Kidney (tissue), 14 donors: Measurements from ENCODE around the gene TMEM236. TPM values are rescaled to one million over a fixed set of nuclear protein-coding genes. Genes with fewer than 3 reads are reported as not detected.

Source experiments
- DNase-seq, 5 donors: peaks; one replicate each; pipeline ENCODE4 v3.0.0-alpha.2; 2013 to 2020
- FAIRE-seq: peaks from 2 replicates; lab custom pipeline; 2012; peaks lifted over from hg19 to GRCh38; lab: Jason Lieb, UNC
- H3K27ac ChIP-seq, 2 donors: one replicate each; pipeline ENCODE4 v1.7.0; 2013; ENCODE audit warnings: low read depth in 2 of 2, low read length in 2 of 2, inconsistent platforms in 1 of 2
- H3K27me3 ChIP-seq: one replicate; pipeline ENCODE4 v1.7.1; 2013; ENCODE audit warnings: low read length, inconsistent platforms; ENCODE audit not compliant: control insufficient read depth, insufficient read depth
- H3K36me3 ChIP-seq, 3 donors: one replicate each; pipeline versions ENCODE4 v1.7.0 to v1.7.1; 2013; ENCODE audit warnings: low read length in 3 of 3, control low read depth in 1 of 3, inconsistent platforms in 1 of 3; ENCODE audit not compliant: insufficient read depth in 3 of 3, control insufficient read depth in 2 of 3
- H3K4me1 ChIP-seq, 3 donors: one replicate each; pipeline versions ENCODE4 v1.7.0 to v1.7.1; 2013; ENCODE audit warnings: low read length in 3 of 3, inconsistent platforms in 1 of 3, low read depth in 1 of 3; ENCODE audit not compliant: control insufficient read depth in 2 of 3, insufficient read depth in 2 of 3
- H3K4me3 ChIP-seq, 3 donors: one replicate each; pipeline versions ENCODE4 v1.7.0 to v1.8.1; 2013; ENCODE audit warnings: low read length in 3 of 3, control low read depth in 1 of 3, inconsistent platforms in 1 of 3
- H3K9ac ChIP-seq, 3 donors: one replicate each; pipeline versions ENCODE4 v1.7.0 to v1.7.1; 2013; ENCODE audit warnings: low read length in 3 of 3, control low read depth in 1 of 3, inconsistent platforms in 1 of 3
- H3K9me3 ChIP-seq, 3 donors: one replicate each; pipeline versions ENCODE4 v1.7.0 to v1.7.1; 2013; ENCODE audit warnings: low read length in 3 of 3, control low read depth in 1 of 3, inconsistent platforms in 1 of 3; ENCODE audit not compliant: control insufficient read depth in 2 of 3, insufficient read depth in 1 of 3
- CTCF ChIP-seq: IDR thresholded peaks from 3 replicates; pipeline ENCODE4 v1.5.1; 2012; ENCODE audit warnings: mild to moderate bottlenecking, moderate library complexity, borderline replicate concordance; ENCODE audit not compliant: insufficient read depth; ENCODE audit errors: extremely low read depth
- intact Hi-C: fragments of 100-400 bp; cut with DNase I; formaldehyde crosslinking; loops from one replicate; pipeline ENCODE4 v1.11.1; 2022
- polyA plus RNA-seq: library from polyadenylated mRNA; stranded (reverse); fragments of 350-450 nt; fragmentation: Illumina TruSeq; extraction: RNeasy Lipid Tissue Mini Kit (QIAGEN cat#74804); gene quantifications from one replicate; pipeline ENCODE4 v1.2.3, GENCODE V29; 2014; ENCODE audit warnings: low read depth, low replicate concordance; ENCODE audit not compliant: insufficient read depth
- total RNA-seq: library from RNA; stranded (reverse); fragmentation: NEBNext Ultra II Directional; extraction: Animal tissue kit (Norgen Biotek cat#: 25700); gene quantifications from one replicate; pipeline ENCODE4 v1.2.1, GENCODE V29; 2021
- donor health status: control.
- donor health status: control.
- donor health status: control.
- donor health status: control.
- donor health status: control.
- donor health status: DM: yes; HTN: yes; CAD: no.
- donor health status: Normal renal cell carcinoma (clear cell type).

Gene TMEM236
- total and polyA plus RNA-seq, 2 donors from 2014 or later: 0.09 to 1.9 TPM

- H3K4me3 ChIP-seq: no peak overlapping the region
- no peaks in the 10 kb centered on the region for H3K27me3 ChIP-seq
- no peak for TF ChIP-seq CTCF
- FAIRE-seq (no peak), DNase-seq (no peak)
- no peak overlapping the region for H3K9ac ChIP-seq
- H3K9me3 ChIP-seq: no peaks in the 10 kb centered on the region
- intact Hi-C loops: no loop called here
- no peaks in the 10 kb centered on the region for H3K4me1 ChIP-seq
- no peak overlapping the region for H3K27ac ChIP-seq
- no peaks in the 10 kb centered on the region for H3K36me3 ChIP-seq
These were observed 26.3 kb upstream of the TMEM236 start for GRCh38 chr10:17725703-17726102.

DNA sequence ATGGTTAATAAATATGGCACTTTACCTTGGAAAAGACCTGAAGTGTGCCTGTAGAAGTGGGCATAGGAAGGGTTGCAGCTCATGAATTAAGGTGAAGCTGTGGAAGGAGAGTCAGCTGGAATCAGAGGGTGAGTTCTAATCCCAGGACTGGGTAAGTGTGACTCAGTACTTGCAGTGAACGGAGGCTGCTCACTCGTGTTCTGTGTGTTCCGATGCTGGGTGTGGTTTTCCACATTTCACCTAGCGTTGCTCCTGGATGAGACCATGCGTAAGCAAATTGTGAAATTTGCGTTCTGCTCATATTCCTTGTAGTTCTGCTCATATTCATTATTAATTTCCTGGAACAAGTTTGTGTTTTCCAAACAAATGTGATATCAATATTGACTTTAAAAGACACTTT is 22.4 kb upstream of the TMEM236 start:
- Histone ChIP-seq H3K27ac (no peak overlapping the region), H3K4me1 (no peaks in the 10 kb centered on the region), H3K27me3 (no peaks in the 10 kb centered on the region), H3K4me3 (no peak overlapping the region), H3K9me3 (no peaks in the 10 kb centered on the region), H3K9ac (no peak overlapping the region), H3K36me3 (no peaks in the 10 kb centered on the region)
- FAIRE-seq (no peak), DNase-seq (no peak)
- intact Hi-C loops: no loop called here
- no peak for TF ChIP-seq CTCF

- Histone ChIP-seq H3K27me3 (no peaks in the 10 kb centered on the region), H3K4me1 (no peaks in the 10 kb centered on the region), H3K9me3 (no peaks in the 10 kb centered on the region), H3K27ac (no peak overlapping the region), H3K9ac (no peak overlapping the region), H3K4me3 (no peak overlapping the region), H3K36me3 (no peaks in the 10 kb centered on the region)
- TF ChIP-seq CTCF: no peak
- FAIRE-seq: no peak
- intact Hi-C loops: no loop called here
- no peak for DNase-seq
These were observed 21.3 kb upstream of the TMEM236 start for GRCh38 chr10:17730667-17731066.

DNA sequence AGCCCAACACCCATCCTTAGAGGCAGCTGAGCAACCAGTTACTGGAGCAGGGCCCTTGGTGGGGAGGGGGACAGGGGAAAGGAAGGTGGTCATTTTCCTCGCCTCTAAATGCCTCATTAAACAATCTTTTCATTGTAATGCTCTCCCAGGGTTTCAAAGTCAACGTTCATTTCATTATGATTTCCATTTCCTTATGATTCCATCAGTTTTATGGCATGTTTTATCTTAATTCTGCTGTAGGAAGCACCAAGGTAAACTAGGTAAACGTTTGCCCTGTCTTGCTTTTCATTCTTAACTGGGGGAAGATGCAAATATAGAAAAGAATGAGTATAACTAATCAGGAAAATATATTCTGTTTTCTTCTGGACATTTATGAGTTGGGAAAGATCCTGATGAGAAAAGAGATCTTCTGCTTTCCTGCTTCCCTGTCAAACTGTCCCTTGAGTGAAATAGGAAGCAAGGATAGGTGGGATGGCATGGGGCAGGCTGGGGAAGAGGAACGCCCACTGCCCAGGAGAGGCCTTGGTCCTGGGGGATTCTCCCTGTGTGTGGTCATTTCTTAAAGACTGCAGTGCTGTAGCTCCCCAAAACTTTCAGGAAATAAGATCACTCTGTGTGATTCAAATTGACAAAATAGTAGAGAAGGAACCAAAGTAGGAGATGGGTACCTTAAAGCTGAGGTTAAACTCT is 20.5 kb upstream of the TMEM236 start:
- no peak for FAIRE-seq
- Histone ChIP-seq H3K4me1 (no peaks in the 10 kb centered on the region), H3K9me3 (no peaks in the 10 kb centered on the region), H3K36me3 (no peaks in the 10 kb centered on the region), H3K4me3 (no peak overlapping the region), H3K9ac (no peak overlapping the region), H3K27ac (no peak overlapping the region), H3K27me3 (no peaks in the 10 kb centered on the region)
- intact Hi-C loops: no loop called here
- no peak for TF ChIP-seq CTCF
- no peak for DNase-seq
